GM13976 (cell line): ENCODE data around the gene ZNF391.

Experiments used
- DNase-seq: peaks from one replicate; pipeline ENCODE4 v3.0.0; 2012; ENCODE audit warnings: low spot score
- CTCF ChIP-seq: IDR thresholded peaks from 2 replicates; pipeline ENCODE4 v1.5.1; 2012; ENCODE audit warnings: borderline replicate concordance, mild to moderate bottlenecking; ENCODE audit not compliant: insufficient read depth; ENCODE audit errors: extremely low read depth, missing control alignments, control extremely low read depth
- in situ Hi-C: fragments of 300-500 bp; cut with MboI; formaldehyde crosslinking; loops from one replicate; pipeline ENCODE4 v1.12.0; 2022; ENCODE audit warnings: low sequenced_read_pairs, mixed read lengths, inconsistent platforms; ENCODE audit not compliant: unreplicated experiment

ZNF391 gene

DNA sequence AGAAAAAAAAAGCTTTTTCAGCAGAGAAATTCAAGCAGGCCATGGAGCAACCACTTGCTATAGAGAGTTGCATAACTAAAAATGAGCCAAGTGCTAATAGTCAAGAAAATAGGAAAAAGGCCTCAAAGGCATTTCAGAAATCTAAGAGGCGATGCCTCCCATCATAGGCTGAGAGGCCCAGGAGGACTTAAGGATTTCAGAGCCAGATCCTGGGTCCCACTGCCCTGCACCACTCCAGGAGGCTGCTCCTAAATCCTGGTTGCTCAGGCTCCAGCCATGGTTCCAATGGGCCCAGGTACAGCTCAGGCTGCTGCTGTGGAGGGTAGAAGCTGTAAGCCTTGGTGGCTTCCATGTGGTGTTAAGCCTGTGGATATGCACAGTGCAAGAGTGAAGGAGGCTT lies 5.5 kb downstream of the ZNF391 start:
- TF ChIP-seq CTCF, result no peak
- DNase-seq, result no peak
- in situ Hi-C loops, result no loop called here

DNA sequence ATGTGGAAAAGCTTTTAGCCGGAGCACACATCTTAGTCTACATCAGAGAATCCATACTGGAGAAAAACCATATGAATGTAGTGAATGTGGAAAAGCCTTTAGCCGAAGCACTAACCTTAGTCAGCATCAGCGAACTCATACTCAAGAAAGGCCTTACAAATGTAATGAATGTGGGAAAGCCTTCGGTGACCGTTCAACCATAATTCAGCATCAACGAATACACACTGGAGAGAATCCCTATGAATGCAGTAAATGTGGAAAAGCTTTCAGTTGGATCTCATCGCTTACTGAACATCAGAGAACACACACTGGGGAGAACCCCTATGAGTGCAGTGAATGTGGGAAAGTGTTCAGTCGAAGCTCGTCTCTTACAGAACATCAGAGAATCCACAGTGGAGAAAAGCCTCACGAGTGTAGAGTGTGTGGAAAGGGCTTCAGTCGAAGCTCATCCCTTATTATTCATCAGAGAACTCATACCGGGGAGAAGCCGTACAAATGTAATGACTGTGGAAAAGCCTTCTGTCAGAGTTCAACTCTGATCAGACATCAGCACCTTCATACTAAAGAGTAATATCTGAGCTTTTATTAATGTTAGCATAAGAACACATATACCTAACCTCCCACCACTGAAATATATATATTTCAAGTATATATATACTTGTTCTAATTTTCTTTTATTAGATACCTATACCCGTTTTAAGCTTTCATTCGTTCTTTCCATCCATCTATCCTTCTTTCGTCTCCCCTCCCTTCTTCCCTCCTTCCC lies 12.5 kb downstream of the ZNF391 start:
- no peak for DNase-seq
- TF ChIP-seq CTCF, result no peak
- in situ Hi-C loops, result no loop called here

DNA sequence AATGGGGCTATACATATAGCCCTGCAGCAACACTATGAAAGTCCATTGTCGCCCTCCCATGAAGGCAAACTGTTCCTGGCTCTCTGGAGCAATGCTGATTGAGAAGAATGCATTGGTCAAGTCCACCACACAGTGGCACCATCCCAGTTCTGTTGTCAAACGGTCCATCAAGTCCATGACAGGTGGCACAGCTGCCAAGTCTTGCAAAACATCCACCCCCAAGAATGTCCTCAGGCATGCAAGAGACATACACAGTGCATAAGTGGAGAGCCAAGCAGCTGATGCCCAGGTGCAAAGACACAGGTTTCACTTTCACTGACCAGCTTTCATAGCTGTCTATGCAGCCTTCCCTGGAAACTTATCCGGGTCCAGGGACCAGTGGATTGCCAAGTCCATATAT lies 17.5 kb downstream of the ZNF391 start:
- in situ Hi-C loops, result no loop called here
- no peak for DNase-seq
- no peak for TF ChIP-seq CTCF

DNA sequence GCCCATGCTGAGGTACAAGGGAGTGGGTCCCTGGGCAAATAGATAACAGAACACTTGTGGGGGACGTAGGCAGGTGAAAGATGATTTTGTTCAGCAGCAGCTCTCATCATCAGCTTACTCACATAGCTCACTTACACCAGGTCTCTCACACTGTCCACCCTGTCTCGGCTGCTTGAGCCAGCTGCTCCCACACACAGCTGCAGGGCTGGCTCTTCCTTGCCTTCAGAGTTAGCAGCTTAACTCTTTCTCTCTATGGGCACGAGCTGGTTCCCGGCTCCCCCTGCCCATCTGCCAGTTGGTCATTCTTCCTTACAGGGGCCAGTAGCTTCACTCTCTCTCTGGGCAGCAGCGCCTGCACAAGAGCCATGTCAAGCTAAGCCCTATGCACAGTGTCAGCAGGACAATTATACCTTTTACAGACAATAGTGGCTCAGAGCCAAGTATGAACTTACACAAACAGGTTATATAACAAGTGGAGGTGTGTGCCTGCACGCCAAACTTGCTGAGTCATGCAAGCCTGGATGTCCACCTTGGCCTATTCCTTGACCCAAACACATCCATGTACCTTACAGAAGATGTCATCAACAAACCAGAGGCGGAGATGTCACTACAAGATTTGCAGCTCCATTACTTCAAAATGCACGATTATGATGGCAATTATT lies 18.7 kb downstream of the ZNF391 start:
- in situ Hi-C loops, result no loop called here
- DNase-seq, result no peak
- no peak for TF ChIP-seq CTCF

GRCh38 chr6:27414300-27414699 lies 25.7 kb downstream of the ZNF391 start:
- in situ Hi-C loops, result no loop called here
- no peak for DNase-seq
- no peak for TF ChIP-seq CTCF

DNA sequence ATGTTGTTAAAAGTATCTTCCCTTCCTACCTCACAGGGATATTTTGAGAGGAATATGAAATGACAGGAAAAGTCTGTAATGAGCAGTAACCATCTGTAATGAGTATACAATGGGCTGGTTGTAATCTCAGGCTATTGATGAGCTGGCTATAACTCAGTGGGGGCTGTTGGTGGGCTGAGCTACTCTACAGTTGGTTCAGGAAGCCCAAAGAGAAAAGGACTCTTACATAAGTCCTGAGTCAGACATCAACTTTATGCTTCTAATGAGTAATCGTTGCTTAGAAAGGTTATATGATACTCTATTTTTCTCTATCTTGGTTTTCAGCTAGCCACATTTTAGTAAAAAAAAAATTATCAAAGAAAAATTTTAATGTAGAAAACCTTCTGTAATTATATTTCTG lies 26.4 kb downstream of the ZNF391 start:
- DNase-seq, result no peak
- no peak for TF ChIP-seq CTCF
- in situ Hi-C loops, result no loop called here
